Measurements from ENCODE around the gene TNP1. TPM values are rescaled to one million over a fixed set of nuclear protein-coding genes. Genes with fewer than 3 reads are reported as not detected.

Gene TNP1
- total RNA-seq, 1 experiment from 2014 or later, result not detected

- intact Hi-C loops (cut with micrococcal nuclease), result no loop called here
- ChIA-PET CTCF (no interaction called here), POLR2A (no interaction called here)
- BruUV-seq (replicated peaks), result no TSS peak
- no peak overlapping the region for H3K4me3 Mint-ChIP-seq (ENCODE audit: unreplicated experiment)
- H3K27ac Mint-ChIP-seq (ENCODE audit: low read depth, unreplicated experiment), result no peak overlapping the region
- no peaks in the 10 kb centered on the region for H3K36me3 Mint-ChIP-seq (ENCODE audit: insufficient read depth, unreplicated experiment)
- H3K27me3 Mint-ChIP-seq (ENCODE audit: insufficient read depth, unreplicated experiment), result no peaks in the 10 kb centered on the region
- TF ChIP-seq, protein P1, sequence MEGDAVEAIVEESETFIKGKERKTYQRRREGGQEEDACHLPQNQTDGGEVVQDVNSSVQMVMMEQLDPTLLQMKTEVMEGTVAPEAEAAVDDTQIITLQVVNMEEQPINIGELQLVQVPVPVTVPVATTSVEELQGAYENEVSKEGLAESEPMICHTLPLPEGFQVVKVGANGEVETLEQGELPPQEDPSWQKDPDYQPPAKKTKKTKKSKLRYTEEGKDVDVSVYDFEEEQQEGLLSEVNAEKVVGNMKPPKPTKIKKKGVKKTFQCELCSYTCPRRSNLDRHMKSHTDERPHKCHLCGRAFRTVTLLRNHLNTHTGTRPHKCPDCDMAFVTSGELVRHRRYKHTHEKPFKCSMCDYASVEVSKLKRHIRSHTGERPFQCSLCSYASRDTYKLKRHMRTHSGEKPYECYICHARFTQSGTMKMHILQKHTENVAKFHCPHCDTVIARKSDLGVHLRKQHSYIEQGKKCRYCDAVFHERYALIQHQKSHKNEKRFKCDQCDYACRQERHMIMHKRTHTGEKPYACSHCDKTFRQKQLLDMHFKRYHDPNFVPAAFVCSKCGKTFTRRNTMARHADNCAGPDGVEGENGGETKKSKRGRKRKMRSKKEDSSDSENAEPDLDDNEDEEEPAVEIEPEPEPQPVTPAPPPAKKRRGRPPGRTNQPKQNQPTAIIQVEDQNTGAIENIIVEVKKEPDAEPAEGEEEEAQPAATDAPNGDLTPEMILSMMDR (IDR thresholded peaks at IDR 0.05; ENCODE audit: unreplicated experiment), result no peak
- H3K4me1 Mint-ChIP-seq (ENCODE audit: insufficient read depth, unreplicated experiment), result no peaks in the 10 kb centered on the region
- no peak for DNase-seq (ENCODE audit: unreplicated experiment)
- H3K9me3 Mint-ChIP-seq (ENCODE audit: unreplicated experiment), result peaks cover 5% of the 10 kb centered on the region
Measured at GRCh38 chr2:216897561-216898203, 37.8 kb upstream of the TNP1 start.

DNA sequence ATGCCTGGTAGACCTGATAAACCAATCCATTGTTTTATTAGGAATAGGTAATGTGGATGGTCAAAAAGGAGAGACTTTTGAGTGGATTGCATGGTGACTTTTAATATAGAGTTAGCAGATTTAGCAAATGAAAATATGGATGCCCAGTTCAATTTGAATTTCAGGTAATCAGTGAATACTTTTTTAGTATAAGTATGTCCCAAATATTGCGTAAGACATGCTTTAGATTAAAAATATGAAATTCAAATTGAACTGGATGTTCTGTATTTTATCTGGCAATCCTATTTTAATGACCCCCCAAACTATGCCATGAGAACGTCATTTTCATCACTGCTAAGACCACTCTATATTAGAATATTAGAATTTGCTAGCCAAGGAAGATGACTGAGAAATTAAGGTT lies 30.3 kb upstream of the TNP1 start:
- ChIA-PET POLR2A (no interaction called here), CTCF (interaction anchor here (0.7 to 0.8 kb wide), 2 partner anchors 12 to 16 kb away, joined by 3 to 4 read pairs; no protein-coding TSS in a partner anchor)
- no peak for DNase-seq (ENCODE audit: unreplicated experiment)
- Mint-ChIP-seq H3K9me3 (ENCODE audit: unreplicated experiment) (peaks cover 6% of the 10 kb centered on the region), H3K4me1 (ENCODE audit: insufficient read depth, unreplicated experiment) (no peaks in the 10 kb centered on the region), H3K4me3 (ENCODE audit: unreplicated experiment) (no peak overlapping the region), H3K27ac (ENCODE audit: low read depth, unreplicated experiment) (no peak overlapping the region), H3K27me3 (ENCODE audit: insufficient read depth, unreplicated experiment) (no peaks in the 10 kb centered on the region), H3K36me3 (ENCODE audit: insufficient read depth, unreplicated experiment) (no peaks in the 10 kb centered on the region)
- TF ChIP-seq, protein P1 (IDR thresholded peaks at IDR 0.05; ENCODE audit: unreplicated experiment), result no peak
- intact Hi-C loops (cut with micrococcal nuclease), result no loop called here
- no TSS peak for BruUV-seq (replicated peaks)

GRCh38 chr2:216888887-216889622 lies 29.2 kb upstream of the TNP1 start:
- intact Hi-C loops (cut with micrococcal nuclease), result no loop called here
- TF ChIP-seq, protein P1 (IDR thresholded peaks at IDR 0.05; ENCODE audit: unreplicated experiment), result no peak
- H3K36me3 Mint-ChIP-seq (ENCODE audit: insufficient read depth, unreplicated experiment), result no peaks in the 10 kb centered on the region
- H3K27me3 Mint-ChIP-seq (ENCODE audit: insufficient read depth, unreplicated experiment), result no peaks in the 10 kb centered on the region
- POLR2A ChIA-PET, result no interaction called here
- BruUV-seq (replicated peaks), result no TSS peak
- H3K4me1 Mint-ChIP-seq (ENCODE audit: insufficient read depth, unreplicated experiment), result no peaks in the 10 kb centered on the region
- CTCF ChIA-PET, result interaction anchor here (0.6 kb wide), 1 partner anchor 285 kb away, joined by 3 read pairs; no protein-coding TSS in a partner anchor
- DNase-seq (ENCODE audit: unreplicated experiment), result no peak
- H3K9me3 Mint-ChIP-seq (ENCODE audit: unreplicated experiment), result peaks cover 6% of the 10 kb centered on the region
- H3K27ac Mint-ChIP-seq (ENCODE audit: low read depth, unreplicated experiment), result no peak overlapping the region
- no peak overlapping the region for H3K4me3 Mint-ChIP-seq (ENCODE audit: unreplicated experiment)

GRCh38 chr2:216888081-216888480 lies 28.2 kb upstream of the TNP1 start:
- Mint-ChIP-seq H3K4me1 (ENCODE audit: insufficient read depth, unreplicated experiment) (no peaks in the 10 kb centered on the region), H3K36me3 (ENCODE audit: insufficient read depth, unreplicated experiment) (no peaks in the 10 kb centered on the region), H3K9me3 (ENCODE audit: unreplicated experiment) (peaks cover 6% of the 10 kb centered on the region), H3K4me3 (ENCODE audit: unreplicated experiment) (no peak overlapping the region), H3K27me3 (ENCODE audit: insufficient read depth, unreplicated experiment) (no peaks in the 10 kb centered on the region), H3K27ac (ENCODE audit: low read depth, unreplicated experiment) (no peak overlapping the region)
- POLR2A ChIA-PET, result interaction anchor here (0.6 kb wide), 1 partner anchor 193 kb away, joined by 4 read pairs; no protein-coding TSS in a partner anchor
- CTCF ChIA-PET, result no interaction called here
- intact Hi-C loops (cut with micrococcal nuclease), result no loop called here
- no TSS peak for BruUV-seq (replicated peaks)
- DNase-seq (ENCODE audit: unreplicated experiment), result no peak
- TF ChIP-seq, protein P1 (IDR thresholded peaks at IDR 0.05; ENCODE audit: unreplicated experiment), result no peak

Data from MCF 10A (cell line).